Mesenchymal stem cell (in vitro differentiated cells and primary cell): Measurements from ENCODE around the gene PBRM1.

Source experiments
- DNase-seq: peaks from one replicate; pipeline ENCODE4 v3.0.0-alpha.2; 2013
- H2AFZ ChIP-seq: one replicate; pipeline ENCODE4 v1.6.1; 2013; ENCODE audit warnings: low read depth, mild to moderate bottlenecking, control low read depth, inconsistent platforms, low read length, moderate library complexity
- H2AK5ac ChIP-seq: 2 replicates; pipeline ENCODE4 v1.6.1; 2013; ENCODE audit warnings: low read length, moderate library complexity, mild to moderate bottlenecking, inconsistent platforms; ENCODE audit not compliant: severe bottlenecking
- H2BK120ac ChIP-seq: one replicate; pipeline ENCODE4 v1.6.1; 2013; ENCODE audit warnings: low read depth, mild to moderate bottlenecking, inconsistent platforms, low read length, moderate library complexity
- H2BK12ac ChIP-seq, 2 experiments: one replicate each; pipeline ENCODE4 v1.6.1; 2013; ENCODE audit warnings: inconsistent platforms in 2 of 2, low read length in 2 of 2, mild to moderate bottlenecking in 2 of 2, moderate library complexity in 2 of 2, control low read depth in 1 of 2
- H2BK15ac ChIP-seq: one replicate; pipeline ENCODE4 v1.6.1; 2013; ENCODE audit warnings: mild to moderate bottlenecking, low read depth, inconsistent platforms; ENCODE audit not compliant: poor library complexity, severe bottlenecking
- H2BK5ac ChIP-seq: 2 replicates; pipeline ENCODE4 v1.6.1; 2013; ENCODE audit warnings: low read depth, mild to moderate bottlenecking, low read length, control low read depth, inconsistent platforms; ENCODE audit not compliant: poor library complexity, severe bottlenecking
- H3K14ac ChIP-seq, 2 experiments: one replicate each; pipeline ENCODE4 v1.6.1; 2013; ENCODE audit warnings: inconsistent platforms in 2 of 2, low read length in 2 of 2, control low read depth in 1 of 2, mild to moderate bottlenecking in 1 of 2, moderate library complexity in 1 of 2
- H3K18ac ChIP-seq, 2 experiments: one replicate each; pipeline ENCODE4 v1.6.1; 2013; ENCODE audit warnings: inconsistent platforms in 2 of 2, low read length in 2 of 2, control low read depth in 1 of 2, low read depth in 1 of 2, mild to moderate bottlenecking in 1 of 2
- H3K23ac ChIP-seq, 2 experiments: one replicate each; pipeline ENCODE4 v1.6.1; 2013; ENCODE audit warnings: inconsistent platforms in 2 of 2, low read length in 2 of 2, mild to moderate bottlenecking in 2 of 2, moderate library complexity in 2 of 2, control low read depth in 1 of 2
- H3K27ac ChIP-seq: 2 replicates; pipeline ENCODE4 v1.5.1; 2013; ENCODE audit warnings: mild to moderate bottlenecking, moderate library complexity, low read length, control low read depth, inconsistent platforms; ENCODE audit not compliant: poor library complexity, severe bottlenecking
- H3K27me3 ChIP-seq, 2 experiments: 2 replicates each; pipeline versions ENCODE4 v1.6.1 to v1.7.0; 2013; ENCODE audit warnings: low read length in 2 of 2, mild to moderate bottlenecking in 2 of 2, moderate library complexity in 2 of 2, control low read depth in 1 of 2, inconsistent platforms in 1 of 2; ENCODE audit not compliant: control insufficient read depth in 1 of 2, insufficient read depth in 1 of 2
- H3K36me3 ChIP-seq, 2 experiments: 2 replicates each; pipeline versions ENCODE4 v1.6.1 to v1.7.0; 2013; ENCODE audit warnings: low read length in 2 of 2, control low read depth in 1 of 2, inconsistent platforms in 1 of 2, low read depth in 1 of 2, mild to moderate bottlenecking in 1 of 2; ENCODE audit not compliant: insufficient read depth in 2 of 2, control insufficient read depth in 1 of 2
- H3K4ac ChIP-seq, 2 experiments: one replicate each; pipeline ENCODE4 v1.6.1; 2013; ENCODE audit warnings: inconsistent platforms in 2 of 2, low read length in 2 of 2, mild to moderate bottlenecking in 2 of 2, moderate library complexity in 2 of 2, control low read depth in 1 of 2, low read depth in 1 of 2
- H3K4me1 ChIP-seq: 2 replicates; pipeline ENCODE4 v1.6.1; 2013; ENCODE audit warnings: low read depth, low read length, control low read depth; ENCODE audit not compliant: control insufficient read depth, insufficient read depth
- H3K4me2 ChIP-seq: 2 replicates; pipeline ENCODE4 v1.6.1; 2013; ENCODE audit warnings: low read length, mild to moderate bottlenecking, inconsistent platforms; ENCODE audit not compliant: poor library complexity, severe bottlenecking
- H3K4me3 ChIP-seq, 2 experiments: 2 replicates each; pipeline versions ENCODE4 v1.5.1 to v1.7.0; 2013; ENCODE audit warnings: low read length in 2 of 2, mild to moderate bottlenecking in 2 of 2, control low read depth in 1 of 2, low read depth in 1 of 2; ENCODE audit not compliant: insufficient read depth in 1 of 2
- H3K79me1 ChIP-seq: replicated peaks from 2 replicates; pipeline ENCODE4 v1.6.1; 2013; ENCODE audit warnings: mild to moderate bottlenecking, control low read depth, low read length, inconsistent platforms; ENCODE audit not compliant: poor library complexity, severe bottlenecking
- H3K9ac ChIP-seq: 2 replicates; pipeline ENCODE4 v1.7.0; 2013; ENCODE audit warnings: mild to moderate bottlenecking, low read length, moderate library complexity
- H3K9me3 ChIP-seq: 2 replicates; pipeline ENCODE4 v1.7.0; 2013; ENCODE audit warnings: mild to moderate bottlenecking, low read length; ENCODE audit not compliant: control insufficient read depth
- H4K8ac ChIP-seq: one replicate; pipeline ENCODE4 v1.6.1; 2013; ENCODE audit warnings: inconsistent platforms, mild to moderate bottlenecking, low read length, moderate library complexity
- H4K91ac ChIP-seq: one replicate; pipeline ENCODE4 v1.6.1; 2013; ENCODE audit warnings: mild to moderate bottlenecking, low read length, inconsistent platforms
- WGBS: methylation state at CpG from one replicate; pipeline ENCODE4 v1.1.7; 2013; ENCODE audit warnings: mixed read lengths; 5-methylcytosine and 5-hydroxymethylcytosine counted together

PBRM1 gene

GRCh38 chr3:52509753-52510328 is 175.9 kb downstream of the PBRM1 start:
- H3K4ac ChIP-seq, result no peak overlapping the region
- H2BK12ac ChIP-seq, result no peak overlapping the region
- no peak overlapping the region for H2AFZ ChIP-seq
- peaks cover 15 to 54% of the 10 kb centered on the region in 2 experiments for H3K27me3 ChIP-seq
- H3K79me1 ChIP-seq, result no peaks in the 10 kb centered on the region
- H2AK5ac ChIP-seq, result no peak overlapping the region
- H2BK15ac ChIP-seq, result no peak overlapping the region
- 80% methylated on average over 12 of the region's 12 CpGs for WGBS
- H3K23ac ChIP-seq, result no peak overlapping the region
- H3K4me2 ChIP-seq, result no peak overlapping the region
- H3K27ac ChIP-seq, result no peak overlapping the region
- H4K91ac ChIP-seq, result peak overlapping the region; percentile 16
- H3K36me3 ChIP-seq, result no peaks in the 10 kb centered on the region
- H4K8ac ChIP-seq, result no peak overlapping the region
- H3K18ac ChIP-seq, result no peak overlapping the region
- DNase-seq, result no peak
- H3K9ac ChIP-seq, result no peak overlapping the region
- no peak overlapping the region for H3K4me3 ChIP-seq
- no peaks in the 10 kb centered on the region for H3K9me3 ChIP-seq
- no peak overlapping the region for H2BK5ac ChIP-seq
- no peak overlapping the region for H2BK120ac ChIP-seq
- H3K4me1 ChIP-seq, result peaks cover 14% of the 10 kb centered on the region
- no peak overlapping the region for H3K14ac ChIP-seq

GRCh38 chr3:52507359-52507758 is 178.4 kb downstream of the PBRM1 start:
- Histone ChIP-seq H2AK5ac (no peak overlapping the region), H3K18ac (no peak overlapping the region), H3K4me3 (no peak overlapping the region), H4K8ac (no peak overlapping the region), H3K23ac (no peak overlapping the region), H3K27me3 (peaks cover 9 to 44% of the 10 kb centered on the region in 2 experiments), H3K9ac (no peak overlapping the region), H3K4me1 (peaks cover 14% of the 10 kb centered on the region), H2BK12ac (no peak overlapping the region), H2BK5ac (no peak overlapping the region), H3K14ac (no peak overlapping the region), H3K79me1 (no peaks in the 10 kb centered on the region), H3K4ac (no peak overlapping the region), H4K91ac (no peak overlapping the region), H2AFZ (no peak overlapping the region), H3K4me2 (no peak overlapping the region), H3K9me3 (no peaks in the 10 kb centered on the region), H2BK15ac (no peak overlapping the region), H3K36me3 (no peaks in the 10 kb centered on the region), H3K27ac (no peak overlapping the region), H2BK120ac (no peak overlapping the region)
- WGBS, result 31% methylated on average over 5 of the region's 5 CpGs
- peak; percentile 84 for DNase-seq

GRCh38 chr3:52506266-52506966 is 179.3 kb downstream of the PBRM1 start:
- no peak overlapping the region for H2BK5ac ChIP-seq
- peak overlapping the region; percentile 24 for H2AK5ac ChIP-seq
- no peak for DNase-seq
- H3K4me2 ChIP-seq, result no peak overlapping the region
- peak overlapping the region in 1 of 2 experiments; percentile 49 for H3K14ac ChIP-seq
- H3K36me3 ChIP-seq, result no peaks in the 10 kb centered on the region
- H2BK12ac ChIP-seq, result peak overlapping the region in 1 of 2 experiments; percentile 94
- H2BK120ac ChIP-seq, result no peak overlapping the region
- no peak overlapping the region for H3K27ac ChIP-seq
- H3K18ac ChIP-seq, result peak overlapping the region; percentile 52 to 64
- H3K79me1 ChIP-seq, result no peaks in the 10 kb centered on the region
- H3K23ac ChIP-seq, result no peak overlapping the region
- no peak overlapping the region for H3K4ac ChIP-seq
- peak overlapping the region; percentile 74 for H2BK15ac ChIP-seq
- H3K4me1 ChIP-seq, result peaks cover 14% of the 10 kb centered on the region
- H3K27me3 ChIP-seq, result peaks cover 7 to 35% of the 10 kb centered on the region in 2 experiments
- H3K9ac ChIP-seq, result no peak overlapping the region
- no peak overlapping the region for H2AFZ ChIP-seq
- no peaks in the 10 kb centered on the region for H3K9me3 ChIP-seq
- WGBS, result 87% methylated on average over 27 of the region's 27 CpGs
- H4K8ac ChIP-seq, result peak overlapping the region; percentile 9
- no peak overlapping the region for H3K4me3 ChIP-seq
- peak overlapping the region; percentile 68 for H4K91ac ChIP-seq

- no peak overlapping the region for H2BK12ac ChIP-seq
- H2BK15ac ChIP-seq, result no peak overlapping the region
- DNase-seq, result no peak
- no peak overlapping the region for H3K4ac ChIP-seq
- no peak overlapping the region for H3K14ac ChIP-seq
- H3K36me3 ChIP-seq, result no peaks in the 10 kb centered on the region
- H2AFZ ChIP-seq, result no peak overlapping the region
- H2BK5ac ChIP-seq, result no peak overlapping the region
- no peak overlapping the region for H3K27ac ChIP-seq
- H2AK5ac ChIP-seq, result no peak overlapping the region
- no peak overlapping the region for H3K9ac ChIP-seq
- no peak overlapping the region for H4K8ac ChIP-seq
- no peak overlapping the region for H3K4me3 ChIP-seq
- WGBS, result 83% methylated on average over 10 of the region's 10 CpGs
- H3K4me2 ChIP-seq, result no peak overlapping the region
- H3K18ac ChIP-seq, result no peak overlapping the region
- H4K91ac ChIP-seq, result no peak overlapping the region
- H3K27me3 ChIP-seq, result peaks cover 0 to 20% of the 10 kb centered on the region in 2 experiments
- H3K4me1 ChIP-seq, result peaks cover 14% of the 10 kb centered on the region
- no peak overlapping the region for H3K23ac ChIP-seq
- H3K79me1 ChIP-seq, result no peaks in the 10 kb centered on the region
- H2BK120ac ChIP-seq, result no peak overlapping the region
- no peaks in the 10 kb centered on the region for H3K9me3 ChIP-seq
These were observed 180.7 kb downstream of the PBRM1 start for GRCh38 chr3:52504977-52505376.
